Measurements from ENCODE around the gene DRAM2. TPM values are rescaled to one million over a fixed set of nuclear protein-coding genes. Genes with fewer than 3 reads are reported as not detected.

DRAM2 gene
- total and polyA plus RNA-seq, 2 of the 4 experiments (the other 2 are of a cell fraction), result 31.4 to 66.3 TPM

- Histone ChIP-seq H2BK20ac (ENCODE audit: low read depth, low read length) (no peak overlapping the region), H3K4me1 (ENCODE audit: control insufficient read depth, insufficient read depth, low read length) (no peaks in the 10 kb centered on the region), H3K27ac (ENCODE audit: insufficient read depth, low read length) (no peak overlapping the region), H3K79me1 (ENCODE audit: low read depth in 1 of 2, low read length in 2 of 2) (peaks cover 15 to 26% of the 10 kb centered on the region in 2 experiments), H4K91ac (ENCODE audit: insufficient read depth, low read depth, low read length) (no peak overlapping the region), H3K56ac (ENCODE audit: extremely low read depth, insufficient read depth, low read length) (no peak overlapping the region), H4K20me1 (ENCODE audit: insufficient read depth, low read length) (peaks cover 5% of the 10 kb centered on the region; the same call in 1 of the 2 replicates), H3K9me1 (ENCODE audit: insufficient read depth, low read length) (peaks cover 3% of the 10 kb centered on the region; the same call in 1 of the 2 replicates), H3K4me2 (ENCODE audit: low read depth, low read length) (no peak overlapping the region), H3K23ac (ENCODE audit: low read depth, low read length) (no peak overlapping the region), H3K27me3 (ENCODE audit: control insufficient read depth, insufficient read depth, low read length) (no peaks in the 10 kb centered on the region), H3K9ac (ENCODE audit: low read depth, low read length) (no peak overlapping the region), H2BK5ac (ENCODE audit: low read depth, low read length, poor library complexity, severe bottlenecking) (no peak overlapping the region), H2BK15ac (ENCODE audit: low read depth, low read length) (no peak overlapping the region), H3K14ac (replicated peaks; ENCODE audit: low read depth, low read length) (no peak overlapping the region), H2AFZ (replicated peaks; ENCODE audit: low read length, poor library complexity) (no peak overlapping the region), H3K4ac (ENCODE audit: low read depth, low read length) (no peak overlapping the region), H2AK9ac (replicated peaks; ENCODE audit: low read depth, low read length, poor library complexity) (no peak overlapping the region), H4K8ac (ENCODE audit: low read depth in 2 of 2, low read length in 2 of 2) (no peak overlapping the region), H2AK5ac (ENCODE audit: low read depth, low read length) (no peak overlapping the region), H3K18ac (ENCODE audit: low read depth, low read length) (no peak overlapping the region), H3K36me3 (ENCODE audit: control insufficient read depth, insufficient read depth, low read length) (peaks cover 17% of the 10 kb centered on the region), H3K9me3 (ENCODE audit: control insufficient read depth, insufficient read depth, low read length) (no peaks in the 10 kb centered on the region), H2BK120ac (ENCODE audit: low read depth, low read length) (no peak overlapping the region), H3K4me3 (ENCODE audit: insufficient read depth, low read depth, low read length) (no peak overlapping the region), H4K5ac (ENCODE audit: low read depth, low read length) (no peak overlapping the region)
- ChIA-PET CTCF (no interaction called here), POLR2A (ENCODE audit: unreplicated experiment) (no interaction called here)
- intact Hi-C loops (cut with micrococcal nuclease) (loop anchor here (5.0 to 10.0 kb wide), 2 partner anchors 34 to 197 kb away; no protein-coding TSS in a partner anchor), in situ Hi-C loops (cut with MboI; ENCODE audit: low sequenced_read_pairs) (no loop called here), dilution Hi-C loops (cut with HindIII; ENCODE audit: low sequenced_read_pairs, unreplicated experiment) (no loop called here)
- DNase-seq (no peak), ATAC-seq (ENCODE audit: low read depth) (no peak)
- WGBS, 2 experiments (ENCODE audit: extremely low coverage in 2 of 2, insufficient read length in 1 of 2), result no CpG with 5 or more reads among the region's 3 CpGs
- BruUV-seq (replicated peaks), result no TSS peak
- TF ChIP-seq RFX5 (IDR thresholded peaks at IDR 0.05; ENCODE audit: low read depth, low read length) (no peak), NFE2L2 (IDR thresholded peaks at IDR 0.05; ENCODE audit: low read depth, low read length) (no peak), BHLHE40 (IDR thresholded peaks at IDR 0.05; ENCODE audit: low read depth, low read length) (no peak), ELK1 (IDR thresholded peaks at IDR 0.05; ENCODE audit: borderline replicate concordance, low read depth, low read length) (no peak), MAZ (IDR thresholded peaks at IDR 0.05; ENCODE audit: borderline replicate concordance, low read depth, low read length) (no peak), CTCF (conservative IDR thresholded peaks at IDR 0.05; ENCODE audit: low read depth, low read length) (no peak), RCOR1 (IDR thresholded peaks at IDR 0.05; ENCODE audit: insufficient replicate concordance, low read length) (no peak), MXI1 (IDR thresholded peaks at IDR 0.05; ENCODE audit: borderline replicate concordance, low read depth, low read length) (no peak), SMC3 (IDR thresholded peaks at IDR 0.05; ENCODE audit: low read depth, low read length) (no peak), MAFK (IDR thresholded peaks at IDR 0.05; ENCODE audit: low read depth, low read length) (no peak), CEBPB (IDR thresholded peaks at IDR 0.05; ENCODE audit: low read depth, low read length) (no peak), RAD21 (IDR thresholded peaks at IDR 0.05; ENCODE audit: low read length) (no peak), USF2 (IDR thresholded peaks at IDR 0.05; ENCODE audit: low read depth, low read length) (no peak), POLR2A (IDR thresholded peaks at IDR 0.05; ENCODE audit: low read depth, low read length) (no peak), CHD1 (IDR thresholded peaks at IDR 0.05; ENCODE audit: low read depth, low read length) (no peak)
Observed at GRCh38 chr1:111147948-111148347, 8.1 kb upstream of the DRAM2 start.
